CD4-positive, alpha-beta T cell treated with Interleukin-4 for 4 hours (primary cell): Measurements from ENCODE around the gene ZC3H4.

Experiments
- DNase-seq: peaks from one replicate; pipeline ENCODE4 v3.0.0-alpha.2; 2020

Gene ZC3H4

GRCh38 chr19:47018923-47019322, 94.7 kb downstream of the ZC3H4 start:
- no peak for DNase-seq
